ENCODE measurements around the gene TM4SF20.

The TM4SF20 gene

GRCh38 chr2:227312579-227312978 is 66.5 kb downstream of the TM4SF20 start:
- H3K9me3 ChIP-seq = no peaks in the 10 kb centered on the region
- no peak overlapping the region for H3K4me3 ChIP-seq
- no peaks in the 10 kb centered on the region for H3K27me3 ChIP-seq
- no peak for DNase-seq
- no peaks in the 10 kb centered on the region for H3K4me1 ChIP-seq
- H3K27ac ChIP-seq = no peak overlapping the region
- TF ChIP-seq CTCF (IDR thresholded peaks at IDR 0.05) = no peak
- no peaks in the 10 kb centered on the region for H3K36me3 ChIP-seq
- intact Hi-C loops (cut with DNase I; ENCODE audit: low total_unique reads) = no loop called here

All from tibial artery (tissue), 4 donors.